Spleen (tissue), 11 donors: ENCODE results near the gene KCND3. TPM values are rescaled to one million over a fixed set of nuclear protein-coding genes. Genes with fewer than 3 reads are reported as not detected.

Experiments used
- DNase-seq: peaks from one replicate; pipeline ENCODE4 v3.0.0-alpha.2; 2020
- H3K27ac ChIP-seq, 8 donors: fragments of 200-600 bp; sonication (generic) in 7 of 8; 1 replicate in 4 of 8; 2 replicates in 4 of 8; pipeline versions ENCODE4 v1.5.0 to v1.8.0; 2016 to 2021; ENCODE audit warnings: inconsistent platforms in 4 of 8, mild to moderate bottlenecking in 4 of 8, moderate library complexity in 1 of 8
- H3K27me3 ChIP-seq, 7 donors: fragments of 200-600 bp; sonication (generic) in 6 of 7; replicated peaks in 1 of 7; 1 replicate in 4 of 7; 2 replicates in 3 of 7; pipeline versions ENCODE4 v1.5.0 to v1.8.0; 2016 to 2021; ENCODE audit warnings: inconsistent platforms in 3 of 7, mild to moderate bottlenecking in 1 of 7
- H3K36me3 ChIP-seq, 6 donors: fragments of 200-600 bp; sonication (generic) in 5 of 6; 1 replicate in 4 of 6; 2 replicates in 2 of 6; pipeline versions ENCODE4 v1.5.0 to v1.8.0; 2016 to 2021; ENCODE audit warnings: inconsistent platforms in 2 of 6
- H3K4me1 ChIP-seq, 6 donors: fragments of 200-600 bp; sonication (generic) in 5 of 6; 1 replicate in 3 of 6; 2 replicates in 3 of 6; pipeline versions ENCODE4 v1.5.0 to v1.8.0; 2016 to 2021; ENCODE audit warnings: inconsistent platforms in 3 of 6
- H3K4me3 ChIP-seq, 8 donors: fragments of 200-600 bp; sonication (generic) in 7 of 8; 1 replicate in 4 of 8; 2 replicates in 4 of 8; pipeline versions ENCODE4 v1.5.0 to v1.8.0; 2016 to 2021; ENCODE audit warnings: inconsistent platforms in 4 of 8, mild to moderate bottlenecking in 4 of 8, moderate library complexity in 2 of 8
- H3K9me3 ChIP-seq, 8 donors: fragments of 200-600 bp; sonication (generic) in 7 of 8; 1 replicate in 4 of 8; 2 replicates in 4 of 8; pipeline versions ENCODE4 v1.5.0 to v1.8.0; 2016 to 2021; ENCODE audit warnings: inconsistent platforms in 4 of 8
- POLR2A ChIP-seq, 3 donors: fragments of 450-650 bp; IDR thresholded peaks; one replicate each; pipeline ENCODE4 v1.5.1; 2017; ENCODE audit warnings: antibody characterized with exemption in 3 of 3, mild to moderate bottlenecking in 1 of 3
- POLR2AphosphoS5 ChIP-seq, 3 donors: sonication (generic); formaldehyde crosslinking; IDR thresholded peaks; one replicate each; pipeline ENCODE4 v1.5.1; 2017; ENCODE audit warnings: antibody characterized with exemption in 3 of 3
- WGBS, 5 donors: extraction: QIAGEN DNeasy Blood & Tissue Kit in 3 of 5; methylation state at CpG; one replicate each; pipeline versions ENCODE4 v1.1.5 to v1.1.7; 2013 to 2018; 5-methylcytosine and 5-hydroxymethylcytosine counted together
- intact Hi-C: fragments of 100-400 bp; cut with DNase I; formaldehyde crosslinking; loops from one replicate; pipeline ENCODE4 v1.15.0; 2023; ENCODE audit warnings: low total_unique reads
- polyA plus RNA-seq, 3 donors: library from polyadenylated mRNA; stranded (reverse); fragments of 200-250 nt; gene quantifications; one replicate each; pipeline ENCODE4 v1.2.1, GENCODE V29; 2013
- total RNA-seq, 7 donors: library from RNA; depleted of rRNA in 3 of 7; stranded (reverse); fragments of >200 nt in 3 of 7; fragmentation: NEBNext Ultra II Directional in 4 of 7; extraction: Animal tissue kit (Norgen Biotek cat#: 25700) in 4 of 7; gene quantifications; one replicate each; pipeline versions ENCODE4 v1.1.0 to v1.2.1, GENCODE V29; 2016 to 2021
- TF ChIP-seq, protein P1 (sequence below), 11 experiments: fragments of 200-600 bp in 7 of 11; fragments of 450-650 bp in 4 of 11; sonication (generic) in 4 of 11; IDR thresholded peaks in 8 of 11; conservative IDR thresholded peaks in 3 of 11; 1 replicate in 7 of 11; 2 replicates in 4 of 11; pipeline versions ENCODE4 v1.4.0 to v1.8.0; 2016 to 2021; ENCODE audit warnings: antibody characterized with exemption in 11 of 11, inconsistent platforms in 4 of 11, mild to moderate bottlenecking in 1 of 11
- donor health status: healthy with polysubstance abuse.
- donor health status: DM: no; HTN: no; CAD: no; lungs with moderate emphysema.
- donor health status: DM: no; HTN: no; CAD: no.
- donor health status: Bipolar disorder and iron deficiency.
- donor health status: healthy.
- donor health status: DM: no; HTN: no; CAD: no.
- donor health status: DM: yes; HTN: yes; CAD: no.

Gene KCND3
- total and polyA plus RNA-seq, 10 donors = 0.67 to 14.2 (median 8.6) TPM

- no peak for DNase-seq
- H3K9me3 ChIP-seq = no peaks in the 10 kb centered on the region
Measured at GRCh38 chr1:111727056-111727455, 262.4 kb downstream of the KCND3 start.

DNA sequence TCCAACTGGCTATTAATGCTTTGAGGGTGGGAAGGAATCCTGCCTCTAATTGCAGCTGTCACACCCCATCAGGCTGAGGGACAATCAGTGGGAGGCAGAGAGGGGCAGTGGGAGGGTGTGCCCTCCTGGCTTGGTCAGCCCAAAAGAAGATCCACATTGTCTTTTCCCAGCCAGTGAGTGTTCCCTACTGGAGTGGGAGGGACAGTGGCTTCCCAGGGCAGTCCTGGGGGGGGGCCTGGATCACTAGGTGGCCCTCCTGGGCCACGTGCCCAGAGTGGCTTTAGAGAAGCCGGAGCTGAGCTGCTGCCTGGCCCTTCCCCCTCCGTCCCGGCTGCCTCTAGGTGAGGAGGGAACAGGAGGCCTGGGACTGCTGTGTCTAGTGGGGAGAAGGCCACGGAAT is 264.3 kb downstream of the KCND3 start:
- peak overlapping the region in 1 of 8 donors; percentile 93 for H3K27ac ChIP-seq
- H3K36me3 ChIP-seq = peaks cover 0 to 21% (median 3%) of the 10 kb centered on the region in 6 donors
- TF ChIP-seq POLR2AphosphoS5 (IDR thresholded peaks at IDR 0.05) (peak in 2 of 3 donors; percentile 23 to 32), POLR2A (IDR thresholded peaks at IDR 0.05) (no peak)
- TF ChIP-seq, protein P1, sequence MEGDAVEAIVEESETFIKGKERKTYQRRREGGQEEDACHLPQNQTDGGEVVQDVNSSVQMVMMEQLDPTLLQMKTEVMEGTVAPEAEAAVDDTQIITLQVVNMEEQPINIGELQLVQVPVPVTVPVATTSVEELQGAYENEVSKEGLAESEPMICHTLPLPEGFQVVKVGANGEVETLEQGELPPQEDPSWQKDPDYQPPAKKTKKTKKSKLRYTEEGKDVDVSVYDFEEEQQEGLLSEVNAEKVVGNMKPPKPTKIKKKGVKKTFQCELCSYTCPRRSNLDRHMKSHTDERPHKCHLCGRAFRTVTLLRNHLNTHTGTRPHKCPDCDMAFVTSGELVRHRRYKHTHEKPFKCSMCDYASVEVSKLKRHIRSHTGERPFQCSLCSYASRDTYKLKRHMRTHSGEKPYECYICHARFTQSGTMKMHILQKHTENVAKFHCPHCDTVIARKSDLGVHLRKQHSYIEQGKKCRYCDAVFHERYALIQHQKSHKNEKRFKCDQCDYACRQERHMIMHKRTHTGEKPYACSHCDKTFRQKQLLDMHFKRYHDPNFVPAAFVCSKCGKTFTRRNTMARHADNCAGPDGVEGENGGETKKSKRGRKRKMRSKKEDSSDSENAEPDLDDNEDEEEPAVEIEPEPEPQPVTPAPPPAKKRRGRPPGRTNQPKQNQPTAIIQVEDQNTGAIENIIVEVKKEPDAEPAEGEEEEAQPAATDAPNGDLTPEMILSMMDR (IDR thresholded peaks at IDR 0.05 in 8 of 11, conservative IDR thresholded peaks at IDR 0.05 in 3 of 11) = no peak
- no peaks in the 10 kb centered on the region for H3K27me3 ChIP-seq
- no peaks in the 10 kb centered on the region for H3K9me3 ChIP-seq
- peaks cover 0 to 61% (median 23%) of the 10 kb centered on the region in 6 donors for H3K4me1 ChIP-seq
- DNase-seq = no peak
- no peak overlapping the region for H3K4me3 ChIP-seq
- WGBS, 5 donors = 73 to 85% (median 75%) methylated on average over 5 of the region's 5 CpGs
- intact Hi-C loops = no loop called here

More at GRCh38 chr1:111727056-111727455, 262.4 kb downstream of the KCND3 start:
- Histone ChIP-seq H3K27ac (no peak overlapping the region), H3K4me3 (no peak overlapping the region), H3K36me3 (peaks cover 0 to 21% (median 3%) of the 10 kb centered on the region in 6 donors), H3K27me3 (no peaks in the 10 kb centered on the region), H3K4me1 (peaks cover 0 to 48% (median 22%) of the 10 kb centered on the region in 6 donors)
- WGBS, 5 donors = 88 to 92% (median 92%) methylated on average over 17 to 18 of the region's 18 CpGs
- intact Hi-C loops = no loop called here
- no peak for TF ChIP-seq POLR2A (IDR thresholded peaks at IDR 0.05)
- TF ChIP-seq, protein P1 (IDR thresholded peaks at IDR 0.05 in 8 of 11, conservative IDR thresholded peaks at IDR 0.05 in 3 of 11) = no peak
- peak in 1 of 3 donors; percentile 23 for TF ChIP-seq POLR2AphosphoS5 (IDR thresholded peaks at IDR 0.05)

- H3K36me3 ChIP-seq = peaks cover 0 to 21% (median 3%) of the 10 kb centered on the region in 6 donors
- TF ChIP-seq, protein P1 (IDR thresholded peaks at IDR 0.05 in 8 of 11, conservative IDR thresholded peaks at IDR 0.05 in 3 of 11) = no peak
- no peak for TF ChIP-seq POLR2AphosphoS5 (IDR thresholded peaks at IDR 0.05)
- no peak for TF ChIP-seq POLR2A (IDR thresholded peaks at IDR 0.05)
- H3K4me3 ChIP-seq = no peak overlapping the region
- WGBS, 5 donors = 48 to 76% (median 56%) methylated on average over 1 of the region's 1 CpG
- H3K27ac ChIP-seq = peak overlapping the region in 2 of 8 donors; percentile 45 to 93
- no peaks in the 10 kb centered on the region for H3K27me3 ChIP-seq
- peaks cover 0 to 61% (median 22%) of the 10 kb centered on the region in 6 donors for H3K4me1 ChIP-seq
- intact Hi-C loops = no loop called here
- DNase-seq = no peak
- no peaks in the 10 kb centered on the region for H3K9me3 ChIP-seq
Measured at GRCh38 chr1:111723871-111724270, 265.6 kb downstream of the KCND3 start.

DNA sequence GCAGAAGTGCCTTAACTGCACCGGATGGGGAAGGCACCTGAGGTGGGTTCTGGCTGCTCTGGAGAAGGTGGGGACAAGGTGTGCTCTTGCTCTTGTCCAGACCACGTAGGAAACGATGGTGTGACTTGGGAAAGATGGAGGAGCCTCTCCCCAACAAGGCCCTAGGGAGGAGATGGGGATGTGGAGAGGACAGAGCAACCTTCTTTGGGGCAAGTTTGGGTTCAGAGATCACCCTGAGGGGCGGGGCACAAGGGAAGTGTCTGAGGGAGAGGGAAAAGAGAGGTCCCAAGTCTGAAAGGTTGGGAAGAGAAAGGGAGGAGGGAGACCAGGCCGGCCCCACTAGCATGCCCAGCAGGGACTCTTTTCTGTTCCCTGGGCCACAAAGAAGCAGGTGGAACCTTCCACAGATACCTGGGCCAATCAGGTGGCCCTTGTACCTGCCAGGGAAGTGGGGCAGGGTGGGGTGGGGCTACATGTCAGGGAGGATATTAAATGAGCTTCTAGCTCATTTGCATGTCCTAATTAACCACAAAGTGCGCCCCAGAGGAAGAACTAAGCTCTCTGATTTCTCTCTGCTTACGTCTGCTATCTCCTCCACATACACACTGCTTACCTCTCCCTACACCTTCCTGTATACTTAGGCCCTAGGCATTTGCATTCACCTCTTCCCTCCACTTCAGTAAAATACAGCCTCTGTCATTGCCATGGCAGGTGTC is 266.2 kb downstream of the KCND3 start:
- H3K36me3 ChIP-seq = peaks cover 0 to 21% (median 3%) of the 10 kb centered on the region in 6 donors
- H3K4me3 ChIP-seq = no peak overlapping the region
- H3K9me3 ChIP-seq = no peaks in the 10 kb centered on the region
- peaks cover 0 to 61% (median 22%) of the 10 kb centered on the region in 6 donors for H3K4me1 ChIP-seq
- no peaks in the 10 kb centered on the region for H3K27me3 ChIP-seq
- TF ChIP-seq POLR2A (IDR thresholded peaks at IDR 0.05) (no peak), POLR2AphosphoS5 (IDR thresholded peaks at IDR 0.05) (peak in 1 of 3 donors; percentile 15)
- intact Hi-C loops = no loop called here
- H3K27ac ChIP-seq = peak overlapping the region in 2 of 8 donors; percentile 45 to 93
- WGBS, 5 donors = 76 to 84% (median 81%) methylated on average over 7 of the region's 7 CpGs
- DNase-seq = no peak
